Measurements from ENCODE around the gene CYP20A1.

DNA sequence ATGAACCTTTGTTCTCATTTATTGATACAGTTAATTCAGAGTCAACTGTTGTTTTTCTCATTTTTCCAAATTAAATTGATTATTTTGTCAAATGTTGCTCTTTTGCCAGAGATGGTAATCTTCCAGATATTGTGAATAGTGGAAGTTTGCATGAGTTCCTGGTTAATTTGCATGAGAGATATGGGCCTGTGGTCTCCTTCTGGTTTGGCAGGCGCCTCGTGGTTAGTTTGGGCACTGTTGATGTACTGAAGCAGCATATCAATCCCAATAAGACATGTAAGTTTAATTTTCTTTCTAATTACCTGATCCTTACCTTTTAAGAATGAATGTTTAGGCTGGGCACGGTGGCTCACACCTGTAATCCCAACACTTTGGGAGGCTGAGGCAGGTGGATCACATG lies 7.8 kb downstream of the CYP20A1 start:
- TF ChIP-seq EZH2 (IDR thresholded peaks at IDR 0.05; ENCODE audit: insufficient read depth, poor library complexity, severe bottlenecking) (no peak), EZH2phosphoT487 (IDR thresholded peaks at IDR 0.05; ENCODE audit: insufficient read depth, low read depth) (no peak)

Data from GM23248 (cell line).